Measurements from ENCODE around the gene CXCL12.

CXCL12 gene

DNA sequence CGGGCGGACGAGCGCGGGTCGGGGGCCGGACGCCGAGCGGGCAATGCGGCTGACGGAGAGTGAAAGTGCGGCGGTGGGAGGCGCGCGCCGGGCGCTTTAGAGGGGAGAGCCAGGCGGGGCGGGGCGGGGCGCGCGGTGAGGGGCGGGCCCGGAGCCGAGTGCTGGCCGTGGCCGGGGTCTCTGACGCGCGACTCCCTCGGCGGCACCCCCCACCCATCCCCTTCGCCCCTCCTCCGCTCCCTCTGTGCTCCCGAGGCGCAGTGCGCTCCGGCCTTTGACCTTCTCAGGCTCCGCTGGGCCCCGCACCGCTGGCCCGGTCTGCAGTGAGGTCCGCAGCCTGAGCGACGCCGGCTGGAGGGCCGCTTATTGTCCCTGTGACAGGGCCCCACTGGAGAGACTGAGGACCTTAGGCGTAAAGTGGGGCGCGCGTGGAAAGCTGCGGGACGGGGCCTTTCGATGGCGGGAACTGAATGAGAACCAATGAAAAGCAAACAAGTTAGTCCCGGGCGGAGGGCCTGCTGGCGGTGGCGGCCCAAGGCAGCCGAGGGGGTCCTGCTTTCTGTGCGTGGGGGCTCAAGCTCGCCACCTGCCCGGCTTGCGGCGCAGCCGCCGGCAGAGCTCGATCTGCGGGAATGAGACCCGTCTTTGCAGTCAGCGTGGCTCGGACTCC is at the start of gene CXCL12:
Gene CXCL12 (minus strand): TSS at position 72 of the 670 bp plus-strand sequence. CDS start 92 bp downstream, outside the sequence.
- no peaks in the 10 kb centered on the region for H3K4me1 ChIP-seq (ENCODE audit: insufficient read depth, low read length)
- H3K4me3 ChIP-seq (ENCODE audit: low read length) = no peak within 1 kb of the TSS

GRCh38 chr10:44427479-44427878 is 42.6 kb upstream of the CXCL12 start:
- no peaks in the 10 kb centered on the region for H3K4me1 ChIP-seq (ENCODE audit: insufficient read depth, low read length)
- H2AFZ ChIP-seq (ENCODE audit: low read depth, low read length) = no peak overlapping the region
- H3K36me3 ChIP-seq (ENCODE audit: insufficient read depth, low read length) = no peaks in the 10 kb centered on the region
- no peaks in the 10 kb centered on the region for H3K27me3 ChIP-seq (ENCODE audit: insufficient read depth, low read length)
- no peaks in the 10 kb centered on the region for H3K9me3 ChIP-seq (ENCODE audit: low read length)
- no peak overlapping the region for H3K4me3 ChIP-seq (ENCODE audit: low read length)

More for the DNA sequence above, at the start of gene CXCL12:
- H3K27me3 ChIP-seq (ENCODE audit: insufficient read depth, low read length) = peaks cover 56% of the 10 kb centered on the region
- H3K36me3 ChIP-seq (ENCODE audit: insufficient read depth, low read length) = no peaks in the 10 kb centered on the region
- H2AFZ ChIP-seq (ENCODE audit: low read depth, low read length) = no peak within 1 kb of the TSS
- no peaks in the 10 kb centered on the region for H3K9me3 ChIP-seq (ENCODE audit: low read length)

DNA sequence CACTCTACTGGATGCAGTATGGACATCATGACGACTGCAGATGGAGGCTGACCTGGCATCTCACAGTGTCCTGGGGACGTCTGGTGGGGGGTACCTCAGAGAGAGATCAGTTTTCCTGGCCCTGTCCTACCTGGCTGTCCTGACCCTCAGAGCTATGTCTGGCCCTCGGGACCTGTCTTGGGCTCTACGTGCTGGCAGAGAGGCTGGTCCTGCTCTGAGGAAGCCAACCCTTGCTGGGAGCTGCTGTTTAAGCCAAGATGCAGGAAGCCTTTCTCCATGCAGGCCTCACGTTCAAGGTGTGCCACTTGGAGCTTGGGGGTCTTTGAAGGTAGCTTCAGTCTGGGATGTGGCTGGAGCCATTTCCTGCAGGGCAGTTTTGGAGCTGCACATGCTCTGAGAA is 42.1 kb upstream of the CXCL12 start:
- no peaks in the 10 kb centered on the region for H3K4me1 ChIP-seq (ENCODE audit: insufficient read depth, low read length)
- H3K27me3 ChIP-seq (ENCODE audit: insufficient read depth, low read length) = no peaks in the 10 kb centered on the region
- no peak overlapping the region for H2AFZ ChIP-seq (ENCODE audit: low read depth, low read length)
- no peak overlapping the region for H3K4me3 ChIP-seq (ENCODE audit: low read length)
- no peaks in the 10 kb centered on the region for H3K9me3 ChIP-seq (ENCODE audit: low read length)
- no peaks in the 10 kb centered on the region for H3K36me3 ChIP-seq (ENCODE audit: insufficient read depth, low read length)

- Histone ChIP-seq H3K9me3 (ENCODE audit: low read length) (no peaks in the 10 kb centered on the region), H3K36me3 (ENCODE audit: insufficient read depth, low read length) (no peaks in the 10 kb centered on the region), H2AFZ (ENCODE audit: low read depth, low read length) (no peak overlapping the region), H3K4me1 (ENCODE audit: insufficient read depth, low read length) (no peaks in the 10 kb centered on the region), H3K27me3 (ENCODE audit: insufficient read depth, low read length) (no peaks in the 10 kb centered on the region), H3K4me3 (ENCODE audit: low read length) (no peak overlapping the region)
These were observed 41.5 kb upstream of the CXCL12 start for GRCh38 chr10:44426247-44427034.

DNA sequence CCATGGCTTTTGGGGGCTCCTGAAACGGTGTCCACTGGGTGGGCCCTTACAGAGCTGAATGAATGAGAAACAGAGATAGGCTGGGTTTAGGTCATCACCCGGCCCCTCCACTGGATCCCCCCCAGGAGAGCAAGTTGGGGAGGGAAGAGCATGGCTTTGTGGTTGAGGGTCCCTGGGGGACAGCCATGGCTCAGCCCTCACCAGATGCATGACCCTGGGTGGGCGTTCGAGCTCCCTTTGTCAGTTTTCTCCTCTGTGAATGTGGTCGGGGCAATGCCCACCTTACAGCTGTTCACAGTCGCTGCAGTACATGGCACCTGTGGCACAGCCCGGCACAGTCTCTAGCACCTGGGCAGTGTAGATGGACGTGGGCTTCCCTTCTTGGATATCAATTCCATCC is 40.6 kb upstream of the CXCL12 start:
- H3K27me3 ChIP-seq (ENCODE audit: insufficient read depth, low read length) = no peaks in the 10 kb centered on the region
- H3K4me3 ChIP-seq (ENCODE audit: low read length) = no peak overlapping the region
- no peak overlapping the region for H2AFZ ChIP-seq (ENCODE audit: low read depth, low read length)
- H3K9me3 ChIP-seq (ENCODE audit: low read length) = no peaks in the 10 kb centered on the region
- no peaks in the 10 kb centered on the region for H3K36me3 ChIP-seq (ENCODE audit: insufficient read depth, low read length)
- H3K4me1 ChIP-seq (ENCODE audit: insufficient read depth, low read length) = no peaks in the 10 kb centered on the region

DNA sequence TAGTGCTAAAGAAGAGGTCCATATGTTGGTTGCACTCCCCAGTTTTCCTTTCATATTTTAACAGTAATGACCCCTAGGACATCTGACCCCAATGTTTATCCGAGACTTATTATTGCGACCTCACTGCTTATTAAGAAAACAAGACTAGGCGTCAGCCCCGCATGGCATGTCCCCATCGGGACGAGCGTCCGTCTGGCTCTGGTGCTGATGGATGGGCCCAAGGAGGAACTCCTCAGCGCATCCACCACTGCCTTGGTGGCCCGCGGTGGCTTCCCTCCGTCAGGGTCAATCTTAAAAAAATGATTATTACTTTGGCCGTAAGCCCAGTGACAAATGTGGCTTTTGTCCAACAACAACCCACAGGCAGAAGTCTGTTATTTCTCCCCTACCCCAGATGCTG is 40.1 kb upstream of the CXCL12 start:
- no peaks in the 10 kb centered on the region for H3K4me1 ChIP-seq (ENCODE audit: insufficient read depth, low read length)
- no peak overlapping the region for H3K4me3 ChIP-seq (ENCODE audit: low read length)
- no peak overlapping the region for H2AFZ ChIP-seq (ENCODE audit: low read depth, low read length)
- no peaks in the 10 kb centered on the region for H3K36me3 ChIP-seq (ENCODE audit: insufficient read depth, low read length)
- H3K9me3 ChIP-seq (ENCODE audit: low read length) = no peaks in the 10 kb centered on the region
- no peaks in the 10 kb centered on the region for H3K27me3 ChIP-seq (ENCODE audit: insufficient read depth, low read length)

DNA sequence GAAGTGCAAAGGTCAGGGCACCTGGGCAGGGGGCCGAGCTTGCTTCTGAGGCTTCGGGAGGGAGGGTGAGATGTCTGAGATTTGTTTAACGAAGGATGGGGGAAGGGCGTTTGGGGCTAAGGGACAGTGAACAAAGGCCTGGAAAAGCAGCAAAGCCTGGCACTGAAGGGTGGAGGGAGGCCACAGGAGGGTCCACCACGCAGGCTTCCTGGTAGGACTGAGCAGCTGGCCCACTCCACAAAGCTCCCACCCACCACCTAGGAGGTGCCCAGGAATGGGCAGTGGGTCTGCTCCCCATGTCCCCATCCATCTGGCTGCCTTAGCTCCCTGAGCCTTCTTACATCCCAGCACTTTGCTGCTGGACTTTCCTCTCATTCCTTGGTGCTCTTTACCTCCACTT is 39.4 kb upstream of the CXCL12 start:
- H3K36me3 ChIP-seq (ENCODE audit: insufficient read depth, low read length) = no peaks in the 10 kb centered on the region
- no peaks in the 10 kb centered on the region for H3K27me3 ChIP-seq (ENCODE audit: insufficient read depth, low read length)
- H3K4me1 ChIP-seq (ENCODE audit: insufficient read depth, low read length) = no peaks in the 10 kb centered on the region
- no peak overlapping the region for H3K4me3 ChIP-seq (ENCODE audit: low read length)
- no peak overlapping the region for H2AFZ ChIP-seq (ENCODE audit: low read depth, low read length)
- no peaks in the 10 kb centered on the region for H3K9me3 ChIP-seq (ENCODE audit: low read length)

- no peaks in the 10 kb centered on the region for H3K4me1 ChIP-seq (ENCODE audit: insufficient read depth, low read length)
- no peaks in the 10 kb centered on the region for H3K27me3 ChIP-seq (ENCODE audit: insufficient read depth, low read length)
- no peak overlapping the region for H3K4me3 ChIP-seq (ENCODE audit: low read length)
- H3K36me3 ChIP-seq (ENCODE audit: insufficient read depth, low read length) = no peaks in the 10 kb centered on the region
- no peak overlapping the region for H2AFZ ChIP-seq (ENCODE audit: low read depth, low read length)
- H3K9me3 ChIP-seq (ENCODE audit: low read length) = no peaks in the 10 kb centered on the region
These were observed 37.7 kb upstream of the CXCL12 start for GRCh38 chr10:44422570-44423101.

- H3K9me3 ChIP-seq (ENCODE audit: low read length) = no peaks in the 10 kb centered on the region
- no peaks in the 10 kb centered on the region for H3K27me3 ChIP-seq (ENCODE audit: insufficient read depth, low read length)
- H3K4me3 ChIP-seq (ENCODE audit: low read length) = no peak overlapping the region
- no peaks in the 10 kb centered on the region for H3K36me3 ChIP-seq (ENCODE audit: insufficient read depth, low read length)
- H3K4me1 ChIP-seq (ENCODE audit: insufficient read depth, low read length) = no peaks in the 10 kb centered on the region
- H2AFZ ChIP-seq (ENCODE audit: low read depth, low read length) = no peak overlapping the region
These were observed 37.3 kb upstream of the CXCL12 start for GRCh38 chr10:44422153-44422552.

GRCh38 chr10:44419790-44420549 is 35.1 kb upstream of the CXCL12 start:
- Histone ChIP-seq H2AFZ (ENCODE audit: low read depth, low read length) (no peak overlapping the region), H3K4me1 (ENCODE audit: insufficient read depth, low read length) (no peaks in the 10 kb centered on the region), H3K27me3 (ENCODE audit: insufficient read depth, low read length) (no peaks in the 10 kb centered on the region), H3K36me3 (ENCODE audit: insufficient read depth, low read length) (no peaks in the 10 kb centered on the region), H3K9me3 (ENCODE audit: low read length) (no peaks in the 10 kb centered on the region), H3K4me3 (ENCODE audit: low read length) (no peak overlapping the region)

- H3K27me3 ChIP-seq (ENCODE audit: insufficient read depth, low read length) = no peaks in the 10 kb centered on the region
- H3K9me3 ChIP-seq (ENCODE audit: low read length) = no peaks in the 10 kb centered on the region
- no peak overlapping the region for H3K4me3 ChIP-seq (ENCODE audit: low read length)
- H2AFZ ChIP-seq (ENCODE audit: low read depth, low read length) = no peak overlapping the region
- no peaks in the 10 kb centered on the region for H3K4me1 ChIP-seq (ENCODE audit: insufficient read depth, low read length)
- no peaks in the 10 kb centered on the region for H3K36me3 ChIP-seq (ENCODE audit: insufficient read depth, low read length)
These were observed 33.7 kb upstream of the CXCL12 start for GRCh38 chr10:44418637-44419036.

- H3K4me3 ChIP-seq (ENCODE audit: low read length) = no peak overlapping the region
- H3K36me3 ChIP-seq (ENCODE audit: insufficient read depth, low read length) = no peaks in the 10 kb centered on the region
These were observed 32.9 kb upstream of the CXCL12 start for GRCh38 chr10:44417761-44418160.

GRCh38 chr10:44416936-44417335 is 32.0 kb upstream of the CXCL12 start:
- Histone ChIP-seq H2AFZ (ENCODE audit: low read depth, low read length) (no peak overlapping the region), H3K4me1 (ENCODE audit: insufficient read depth, low read length) (no peaks in the 10 kb centered on the region), H3K9me3 (ENCODE audit: low read length) (no peaks in the 10 kb centered on the region), H3K27me3 (ENCODE audit: insufficient read depth, low read length) (no peaks in the 10 kb centered on the region), H3K4me3 (ENCODE audit: low read length) (no peak overlapping the region), H3K36me3 (ENCODE audit: insufficient read depth, low read length) (no peaks in the 10 kb centered on the region)

More at GRCh38 chr10:44417761-44418160, 32.9 kb upstream of the CXCL12 start:
- no peaks in the 10 kb centered on the region for H3K9me3 ChIP-seq (ENCODE audit: low read length)
- H3K4me1 ChIP-seq (ENCODE audit: insufficient read depth, low read length) = no peaks in the 10 kb centered on the region
- H3K27me3 ChIP-seq (ENCODE audit: insufficient read depth, low read length) = no peaks in the 10 kb centered on the region
- H2AFZ ChIP-seq (ENCODE audit: low read depth, low read length) = no peak overlapping the region
